Endothelial cell of umbilical vein (primary cell): Measurements from ENCODE around the gene CTDSP1. TPM values are rescaled to one million over a fixed set of nuclear protein-coding genes. Genes with fewer than 3 reads are reported as not detected.

ENCODE experiments used
- BruUV-seq: library from RNA; stranded (reverse); fragments of 400-500 nt; replicated peaks from 2 replicates; lab custom pipeline; 2021; lab: Mats Ljungman, UMichigan
- CTCF ChIA-PET: fragments of 300-600, 350-600 bp; sonication (Branson Sonifier 250); formaldehyde crosslinking; loops from one replicate; lab custom pipeline; 2021; ENCODE audit warnings: antibody characterized with exemption, inconsistent platforms; lab: Charles Lee
- POLR2A ChIA-PET: fragments of 300-600, 350-600 bp; sonication (Branson Sonifier 250); formaldehyde crosslinking; loops from one replicate; lab custom pipeline; 2021; ENCODE audit warnings: antibody characterized with exemption, inconsistent platforms; lab: Charles Lee
- DNase-seq: peaks from one replicate; pipeline ENCODE4 v3.0.0-alpha.2; 2011; ENCODE audit warnings: low read depth, low spot score
- FAIRE-seq: peaks from 2 replicates; lab custom pipeline; 2011; peaks lifted over from hg19 to GRCh38; lab: Jason Lieb, UNC
- H2AFZ ChIP-seq: 2 replicates; pipeline ENCODE4 v1.6.0; 2012; ENCODE audit warnings: low read depth, low read length, control low read depth, inconsistent platforms
- H3K27ac ChIP-seq: 2 replicates; pipeline ENCODE4 v1.5.1; 2011; ENCODE audit warnings: low read depth, mild to moderate bottlenecking, control low read depth, low read length, moderate library complexity; ENCODE audit not compliant: insufficient read depth
- H3K27me3 ChIP-seq, 2 experiments: 2 replicates each; pipeline versions ENCODE4 v1.6.0 to v1.6.1; 2011; ENCODE audit warnings: low read length in 2 of 2, mixed read lengths in 1 of 2; ENCODE audit not compliant: control insufficient read depth in 2 of 2, insufficient read depth in 2 of 2
- H3K36me3 ChIP-seq, 2 experiments: 2 replicates in 1 of 2; 3 replicates in 1 of 2; pipeline ENCODE4 v1.5.1; 2011; ENCODE audit warnings: low read length in 2 of 2, mild to moderate bottlenecking in 1 of 2, moderate library complexity in 1 of 2; ENCODE audit not compliant: control insufficient read depth in 2 of 2, insufficient read depth in 2 of 2; ENCODE audit errors: extremely low read depth in 1 of 2
- H3K4me1 ChIP-seq: 3 replicates; pipeline ENCODE4 v1.5.1; 2011; ENCODE audit warnings: mild to moderate bottlenecking, low read length; ENCODE audit not compliant: control insufficient read depth, insufficient read depth; ENCODE audit errors: extremely low read depth
- H3K4me2 ChIP-seq: 2 replicates; pipeline ENCODE4 v1.6.1; 2011; ENCODE audit warnings: low read length, control low read depth, mixed read lengths; ENCODE audit not compliant: insufficient read depth
- H3K4me3 ChIP-seq, 3 experiments: fragments of 200-600 bp in 1 of 3; sonication (generic), shearing (Covaris generic) in 1 of 3; replicated peaks in 1 of 3; 2 replicates each; pipeline ENCODE4 v1.5.1; 2011 to 2016; ENCODE audit warnings: control low read depth in 3 of 3, low read length in 3 of 3, mild to moderate bottlenecking in 2 of 3, inconsistent platforms in 1 of 3, low read depth in 1 of 3, moderate library complexity in 1 of 3; ENCODE audit not compliant: insufficient read depth in 1 of 3
- H3K79me2 ChIP-seq: 2 replicates; pipeline ENCODE4 v1.6.0; 2012; ENCODE audit warnings: low read length, inconsistent platforms; ENCODE audit not compliant: control insufficient read depth, insufficient read depth
- H3K9ac ChIP-seq: replicated peaks from 2 replicates; pipeline ENCODE3; 2011; ENCODE audit warnings: low read length, control low read depth; ENCODE audit not compliant: insufficient read depth; ENCODE audit errors: extremely low read depth
- H3K9me1 ChIP-seq: replicated peaks from 3 replicates; pipeline ENCODE4 v1.6.0; 2011; ENCODE audit warnings: mild to moderate bottlenecking, low read length; ENCODE audit not compliant: control insufficient read depth, insufficient read depth; ENCODE audit errors: extremely low read depth
- H3K9me3 ChIP-seq: replicated peaks from 2 replicates; pipeline ENCODE4 v1.5.1; 2012; ENCODE audit warnings: low read length, inconsistent platforms; ENCODE audit not compliant: control insufficient read depth, insufficient read depth
- H4K20me1 ChIP-seq: replicated peaks from 2 replicates; pipeline ENCODE3; 2011; ENCODE audit warnings: mild to moderate bottlenecking, low read length; ENCODE audit not compliant: control insufficient read depth, insufficient read depth; ENCODE audit errors: extremely low read depth
- EZH2 ChIP-seq: IDR thresholded peaks from 2 replicates; pipeline ENCODE4 v1.6.1; 2012; ENCODE audit warnings: borderline replicate concordance, low read depth, mild to moderate bottlenecking, moderate library complexity, low read length, inconsistent platforms; ENCODE audit not compliant: severe bottlenecking
- FOS ChIP-seq: IDR thresholded peaks from 2 replicates; pipeline ENCODE4 v1.6.1; 2011; ENCODE audit warnings: mild to moderate bottlenecking, low read length, moderate library complexity, borderline replicate concordance; ENCODE audit not compliant: insufficient read depth
- GATA2 ChIP-seq: IDR thresholded peaks from 2 replicates; pipeline ENCODE4 v1.7.0; 2011; ENCODE audit warnings: low read depth, mild to moderate bottlenecking, moderate library complexity, mixed read lengths, low read length; ENCODE audit not compliant: insufficient read length, insufficient read depth
- JUN ChIP-seq: IDR thresholded peaks from 2 replicates; pipeline ENCODE4 v1.6.1; 2011; ENCODE audit warnings: borderline replicate concordance, low read depth; ENCODE audit not compliant: insufficient read length, insufficient read depth
- MYC ChIP-seq: IDR thresholded peaks from one replicate; pipeline ENCODE4 v1.6.1; 2011; ENCODE audit warnings: mild to moderate bottlenecking, low read depth, low read length
- POLR2A ChIP-seq: IDR thresholded peaks from 2 replicates; pipeline ENCODE4 v1.6.1; 2012; ENCODE audit warnings: low read depth, mild to moderate bottlenecking, control low read depth, low read length
- POLR2AphosphoS5 ChIP-seq: IDR thresholded peaks from 2 replicates; pipeline ENCODE4 v1.6.1; 2012; ENCODE audit warnings: low read depth, mild to moderate bottlenecking, control low read depth, low read length, moderate library complexity; ENCODE audit not compliant: insufficient read depth
- dilution Hi-C: fragments of 300-500 bp; cut with MboI; formaldehyde crosslinking; loops from one replicate; pipeline ENCODE4 v1.15.0; 2019; ENCODE audit warnings: low sequenced_read_pairs; ENCODE audit not compliant: extremely low pct_ligation_motif_present
- intact Hi-C: fragments of 100-400 bp; cut with micrococcal nuclease; formaldehyde crosslinking; loops from one replicate; pipeline ENCODE4 v1.10.0; 2022
- polyA plus RNA-seq, 4 experiments: library from polyadenylated mRNA; depleted of rRNA in 3 of 4; stranded (reverse) in 3 of 4; unstranded in 1 of 4; fragments of >200 nt; gene quantifications; 2 replicates each; pipeline versions ENCODE4 v1.2.1 to v1.2.3, GENCODE V29; 2011 to 2012; ENCODE audit warnings: missing spikeins in 1 of 4
- total RNA-seq: library from RNA; stranded (reverse); gene quantifications from 2 replicates; pipeline ENCODE4 v1.2.3, GENCODE V29; 2021
- TF ChIP-seq, protein P1 (sequence below), 2 donors: IDR thresholded peaks; 1 replicate in 1 of 2; 2 replicates in 1 of 2; pipeline ENCODE4 v1.5.1; 2011; ENCODE audit warnings: low read length in 2 of 2, mild to moderate bottlenecking in 2 of 2, moderate library complexity in 2 of 2, control low read depth in 1 of 2, inconsistent platforms in 1 of 2, low read depth in 1 of 2; ENCODE audit not compliant: insufficient read depth in 1 of 2; ENCODE audit errors: extremely low read depth in 1 of 2
- TF ChIP-seq, protein P2 (sequence below): IDR thresholded peaks from 2 replicates; pipeline ENCODE4 v1.6.1; 2011; ENCODE audit not compliant: insufficient read depth, insufficient read length

Gene CTDSP1
- total and polyA plus RNA-seq, 2 donors (not counting 3 experiments of a cell fraction or from before 2014, with no cell fraction given), result 86.1 to 112 TPM

DNA sequence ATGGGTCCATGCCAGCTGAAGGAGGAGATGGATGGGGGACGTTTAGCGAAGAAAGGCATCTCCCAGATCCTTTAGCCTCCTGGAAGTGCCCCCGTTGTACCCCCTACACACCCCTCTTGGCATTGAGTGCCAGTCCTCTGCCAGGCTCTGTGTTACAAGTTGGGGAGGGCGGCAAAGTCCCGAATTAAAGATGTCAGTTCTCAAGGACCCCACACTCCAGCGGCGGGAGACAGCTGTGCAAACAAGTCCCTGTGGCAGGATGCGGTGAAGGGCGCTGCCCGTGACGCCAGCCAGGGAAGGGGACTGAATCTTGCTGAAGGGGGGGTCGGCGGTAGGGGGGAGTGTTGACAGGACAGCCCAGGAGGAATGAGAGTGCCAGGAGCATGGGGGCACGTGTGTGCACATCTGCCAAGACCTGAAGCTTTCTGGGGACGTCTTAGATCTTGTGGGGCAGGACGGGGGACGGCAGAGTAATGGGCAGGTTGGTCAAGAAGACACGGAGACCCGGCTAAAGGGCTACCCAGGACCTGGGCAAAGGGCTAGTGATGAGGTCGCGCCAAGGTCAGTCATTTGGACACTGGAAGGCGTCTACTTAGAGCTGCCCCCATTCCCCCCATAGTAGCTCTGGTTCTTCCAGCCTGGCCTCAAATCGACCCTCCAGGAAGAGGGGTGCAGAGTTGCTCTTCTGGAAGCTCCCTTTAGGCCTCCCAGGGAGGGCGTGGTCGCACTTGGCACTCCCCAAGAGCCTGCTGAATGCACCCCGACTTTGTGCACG lies 2.8 kb upstream of the CTDSP1 start:
- intact Hi-C loops (loop anchor here (1.0 to 5.0 kb wide), 7 partner anchors 29 to 235 kb away; partner anchors contain the start of gene TMBIM1), dilution Hi-C loops (no loop called here)
- peaks cover 0 to under 1% of the 10 kb centered on the region in 2 experiments for H3K36me3 ChIP-seq
- H4K20me1 ChIP-seq, result no peaks in the 10 kb centered on the region
- H3K4me1 ChIP-seq, result peaks cover 33% of the 10 kb centered on the region
- ChIA-PET POLR2A (interaction anchor here (1.5 kb wide), 1 partner anchor 74 kb away, joined by 3 read pairs; no protein-coding TSS in a partner anchor), CTCF (interaction anchor here (0.5 to 5.7 kb wide), 42 partner anchors 9 to 451 kb away, joined by 3 to 99 read pairs (median 4); partner anchors contain the start of genes AAMP, CATIP, PNKD and SLC11A1)
- H2AFZ ChIP-seq, result peak overlapping the region; percentile 89
- no TSS peak for BruUV-seq
- FAIRE-seq (no peak), DNase-seq (peak; percentile 62)
- no peaks in the 10 kb centered on the region for H3K9me3 ChIP-seq
- peak overlapping the region; percentile 38 for H3K4me2 ChIP-seq
- H3K9ac ChIP-seq, result peak overlapping the region; percentile 69
- peak overlapping the region; percentile 82 for H3K27ac ChIP-seq
- H3K27me3 ChIP-seq, result no peaks in the 10 kb centered on the region
- peak overlapping the region in 2 of 3 experiments; percentile 51 to 55 for H3K4me3 ChIP-seq
- H3K9me1 ChIP-seq, result no peaks in the 10 kb centered on the region
- H3K79me2 ChIP-seq, result peaks cover 17% of the 10 kb centered on the region
- TF ChIP-seq FOS, result no peak
- TF ChIP-seq, protein P1, sequence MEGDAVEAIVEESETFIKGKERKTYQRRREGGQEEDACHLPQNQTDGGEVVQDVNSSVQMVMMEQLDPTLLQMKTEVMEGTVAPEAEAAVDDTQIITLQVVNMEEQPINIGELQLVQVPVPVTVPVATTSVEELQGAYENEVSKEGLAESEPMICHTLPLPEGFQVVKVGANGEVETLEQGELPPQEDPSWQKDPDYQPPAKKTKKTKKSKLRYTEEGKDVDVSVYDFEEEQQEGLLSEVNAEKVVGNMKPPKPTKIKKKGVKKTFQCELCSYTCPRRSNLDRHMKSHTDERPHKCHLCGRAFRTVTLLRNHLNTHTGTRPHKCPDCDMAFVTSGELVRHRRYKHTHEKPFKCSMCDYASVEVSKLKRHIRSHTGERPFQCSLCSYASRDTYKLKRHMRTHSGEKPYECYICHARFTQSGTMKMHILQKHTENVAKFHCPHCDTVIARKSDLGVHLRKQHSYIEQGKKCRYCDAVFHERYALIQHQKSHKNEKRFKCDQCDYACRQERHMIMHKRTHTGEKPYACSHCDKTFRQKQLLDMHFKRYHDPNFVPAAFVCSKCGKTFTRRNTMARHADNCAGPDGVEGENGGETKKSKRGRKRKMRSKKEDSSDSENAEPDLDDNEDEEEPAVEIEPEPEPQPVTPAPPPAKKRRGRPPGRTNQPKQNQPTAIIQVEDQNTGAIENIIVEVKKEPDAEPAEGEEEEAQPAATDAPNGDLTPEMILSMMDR (IDR thresholded peaks at IDR 0.05; ENCODE audit: extremely low read depth in 1 of 2, insufficient read depth in 1 of 2, low read depth in 1 of 2, low read length in 2 of 2), result no peak
- no peak for TF ChIP-seq EZH2
- no peak for TF ChIP-seq GATA2
- no peak for TF ChIP-seq MYC
- TF ChIP-seq, protein P2, sequence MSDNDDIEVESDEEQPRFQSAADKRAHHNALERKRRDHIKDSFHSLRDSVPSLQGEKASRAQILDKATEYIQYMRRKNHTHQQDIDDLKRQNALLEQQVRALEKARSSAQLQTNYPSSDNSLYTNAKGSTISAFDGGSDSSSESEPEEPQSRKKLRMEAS, result no peak
- no peak for TF ChIP-seq POLR2A
- no peak for TF ChIP-seq POLR2AphosphoS5
- no peak for TF ChIP-seq JUN
